ENCODE results near the gene RASAL2.

GRCh38 chr1:178120088-178120487, 26.2 kb downstream of the RASAL2 start:
- TF ChIP-seq RFX5 (IDR thresholded peaks at IDR 0.05; ENCODE audit: low read depth, low read length) (no peak), RAD21 (IDR thresholded peaks at IDR 0.05; ENCODE audit: low read length) (no peak), SMC3 (IDR thresholded peaks at IDR 0.05; ENCODE audit: low read depth, low read length) (no peak), USF2 (IDR thresholded peaks at IDR 0.05; ENCODE audit: low read depth, low read length) (no peak), CTCF (conservative IDR thresholded peaks at IDR 0.05; ENCODE audit: low read depth, low read length) (no peak), MAFK (IDR thresholded peaks at IDR 0.05; ENCODE audit: low read depth, low read length) (no peak), BHLHE40 (IDR thresholded peaks at IDR 0.05; ENCODE audit: low read depth, low read length) (no peak)
